ENCODE measurements around the gene TP53TG5.
A peak's percentile ranks its signal among the peaks of the same experiment; 100 is the strongest.

Gene TP53TG5

DNA sequence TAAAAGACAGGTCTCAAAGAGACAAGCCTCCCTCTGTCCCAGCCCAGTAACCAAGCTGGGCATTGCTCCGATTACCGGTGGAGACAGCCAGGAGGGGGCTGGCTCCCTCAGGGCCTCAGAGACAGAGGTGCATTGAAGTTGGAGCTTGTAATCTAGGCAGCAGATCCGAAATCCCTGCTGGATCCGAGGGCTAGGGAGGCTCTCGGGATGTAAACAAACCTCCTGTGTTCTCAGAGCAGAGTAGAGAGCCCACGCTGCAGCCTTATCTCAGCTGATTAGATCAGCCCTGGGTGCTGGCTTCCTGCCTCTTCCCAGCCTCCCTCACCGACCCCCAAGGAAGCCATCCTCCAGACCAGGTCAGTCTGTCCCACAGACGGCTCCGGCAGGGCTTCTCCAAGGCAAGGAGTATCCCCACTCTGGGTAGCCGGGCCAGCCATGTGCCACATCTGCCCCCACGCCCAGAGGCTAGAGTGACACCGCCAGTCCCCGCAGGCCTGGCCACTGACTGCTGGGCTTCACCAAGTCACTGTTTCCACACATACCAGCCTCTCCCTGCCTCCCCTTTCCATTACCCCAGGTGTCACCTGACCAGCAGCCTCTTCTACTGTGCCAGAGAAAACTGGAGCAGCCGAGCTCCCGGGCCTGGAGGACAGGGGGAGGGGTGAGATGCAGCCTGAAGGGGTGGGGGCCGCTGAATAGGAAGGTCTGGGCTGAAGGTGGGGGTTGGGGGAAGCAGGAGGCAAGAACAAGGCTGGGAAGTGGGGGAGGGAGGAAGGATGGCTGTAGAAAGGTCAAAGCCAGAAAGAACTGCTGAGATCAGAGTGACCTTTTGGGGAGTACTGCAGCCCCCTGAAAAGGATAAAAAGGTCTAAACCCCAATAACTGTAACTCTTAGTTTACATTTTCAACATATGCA is 35.9 kb downstream of the TP53TG5 start (continued):
- TF ChIP-seq ZNF792 (tag by site-specific recombination; IDR thresholded peaks at IDR 0.05): no peak
- TF ChIP-seq SP3 (tag by site-specific recombination; IDR thresholded peaks at IDR 0.05): no peak
- TF ChIP-seq, protein P1, sequence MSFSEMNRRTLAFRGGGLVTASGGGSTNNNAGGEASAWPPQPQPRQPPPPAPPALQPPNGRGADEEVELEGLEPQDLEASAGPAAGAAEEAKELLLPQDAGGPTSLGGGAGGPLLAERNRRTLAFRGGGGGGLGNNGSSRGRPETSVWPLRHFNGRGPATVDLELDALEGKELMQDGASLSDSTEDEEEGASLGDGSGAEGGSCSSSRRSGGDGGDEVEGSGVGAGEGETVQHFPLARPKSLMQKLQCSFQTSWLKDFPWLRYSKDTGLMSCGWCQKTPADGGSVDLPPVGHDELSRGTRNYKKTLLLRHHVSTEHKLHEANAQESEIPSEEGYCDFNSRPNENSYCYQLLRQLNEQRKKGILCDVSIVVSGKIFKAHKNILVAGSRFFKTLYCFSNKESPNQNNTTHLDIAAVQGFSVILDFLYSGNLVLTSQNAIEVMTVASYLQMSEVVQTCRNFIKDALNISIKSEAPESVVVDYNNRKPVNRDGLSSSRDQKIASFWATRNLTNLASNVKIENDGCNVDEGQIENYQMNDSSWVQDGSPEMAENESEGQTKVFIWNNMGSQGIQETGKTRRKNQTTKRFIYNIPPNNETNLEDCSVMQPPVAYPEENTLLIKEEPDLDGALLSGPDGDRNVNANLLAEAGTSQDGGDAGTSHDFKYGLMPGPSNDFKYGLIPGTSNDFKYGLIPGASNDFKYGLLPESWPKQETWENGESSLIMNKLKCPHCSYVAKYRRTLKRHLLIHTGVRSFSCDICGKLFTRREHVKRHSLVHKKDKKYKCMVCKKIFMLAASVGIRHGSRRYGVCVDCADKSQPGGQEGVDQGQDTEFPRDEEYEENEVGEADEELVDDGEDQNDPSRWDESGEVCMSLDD (tag by site-specific recombination; IDR thresholded peaks at IDR 0.05): no peak
- TF ChIP-seq BCL11A (tag by site-specific recombination; IDR thresholded peaks at IDR 0.05; ENCODE audit: low read depth): 0 out of 2 replicates have a peak, but pooled peaks have one; percentile 13
- 0 out of 2 replicates have a peak, but pooled peaks have one; percentile 29 for TF ChIP-seq ZSCAN30 (tag by site-specific recombination; IDR thresholded peaks at IDR 0.05)
- TF ChIP-seq, protein P2, sequence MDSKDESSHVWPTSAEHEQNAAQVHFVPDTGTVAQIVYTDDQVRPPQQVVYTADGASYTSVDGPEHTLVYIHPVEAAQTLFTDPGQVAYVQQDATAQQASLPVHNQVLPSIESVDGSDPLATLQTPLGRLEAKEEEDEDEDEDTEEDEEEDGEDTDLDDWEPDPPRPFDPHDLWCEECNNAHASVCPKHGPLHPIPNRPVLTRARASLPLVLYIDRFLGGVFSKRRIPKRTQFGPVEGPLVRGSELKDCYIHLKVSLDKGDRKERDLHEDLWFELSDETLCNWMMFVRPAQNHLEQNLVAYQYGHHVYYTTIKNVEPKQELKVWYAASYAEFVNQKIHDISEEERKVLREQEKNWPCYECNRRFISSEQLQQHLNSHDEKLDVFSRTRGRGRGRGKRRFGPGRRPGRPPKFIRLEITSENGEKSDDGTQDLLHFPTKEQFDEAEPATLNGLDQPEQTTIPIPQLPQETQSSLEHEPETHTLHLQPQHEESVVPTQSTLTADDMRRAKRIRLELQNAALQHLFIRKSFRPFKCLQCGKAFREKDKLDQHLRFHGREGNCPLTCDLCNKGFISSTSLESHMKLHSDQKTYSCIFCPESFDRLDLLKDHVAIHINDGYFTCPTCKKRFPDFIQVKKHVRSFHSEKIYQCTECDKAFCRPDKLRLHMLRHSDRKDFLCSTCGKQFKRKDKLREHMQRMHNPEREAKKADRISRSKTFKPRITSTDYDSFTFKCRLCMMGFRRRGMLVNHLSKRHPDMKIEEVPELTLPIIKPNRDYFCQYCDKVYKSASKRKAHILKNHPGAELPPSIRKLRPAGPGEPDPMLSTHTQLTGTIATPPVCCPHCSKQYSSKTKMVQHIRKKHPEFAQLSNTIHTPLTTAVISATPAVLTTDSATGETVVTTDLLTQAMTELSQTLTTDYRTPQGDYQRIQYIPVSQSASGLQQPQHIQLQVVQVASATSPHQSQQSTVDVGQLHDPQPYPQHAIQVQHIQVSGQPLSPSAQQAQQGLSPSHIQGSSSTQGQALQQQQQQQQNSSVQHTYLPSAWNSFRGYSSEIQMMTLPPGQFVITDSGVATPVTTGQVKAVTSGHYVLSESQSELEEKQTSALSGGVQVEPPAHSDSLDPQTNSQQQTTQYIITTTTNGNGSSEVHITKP (tag by site-specific recombination; IDR thresholded peaks at IDR 0.05): peak; percentile 93
- TF ChIP-seq, protein P3, sequence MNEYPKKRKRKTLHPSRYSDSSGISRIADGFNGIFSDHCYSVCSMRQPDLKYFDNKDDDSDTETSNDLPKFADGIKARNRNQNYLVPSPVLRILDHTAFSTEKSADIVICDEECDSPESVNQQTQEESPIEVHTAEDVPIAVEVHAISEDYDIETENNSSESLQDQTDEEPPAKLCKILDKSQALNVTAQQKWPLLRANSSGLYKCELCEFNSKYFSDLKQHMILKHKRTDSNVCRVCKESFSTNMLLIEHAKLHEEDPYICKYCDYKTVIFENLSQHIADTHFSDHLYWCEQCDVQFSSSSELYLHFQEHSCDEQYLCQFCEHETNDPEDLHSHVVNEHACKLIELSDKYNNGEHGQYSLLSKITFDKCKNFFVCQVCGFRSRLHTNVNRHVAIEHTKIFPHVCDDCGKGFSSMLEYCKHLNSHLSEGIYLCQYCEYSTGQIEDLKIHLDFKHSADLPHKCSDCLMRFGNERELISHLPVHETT (tag by site-specific recombination; IDR thresholded peaks at IDR 0.05): 0 out of 2 replicates have a peak, but pooled peaks have one; percentile 29
- no peak for TF ChIP-seq ZNF248 (tag by site-specific recombination; IDR thresholded peaks at IDR 0.05)
- TF ChIP-seq, protein P4, sequence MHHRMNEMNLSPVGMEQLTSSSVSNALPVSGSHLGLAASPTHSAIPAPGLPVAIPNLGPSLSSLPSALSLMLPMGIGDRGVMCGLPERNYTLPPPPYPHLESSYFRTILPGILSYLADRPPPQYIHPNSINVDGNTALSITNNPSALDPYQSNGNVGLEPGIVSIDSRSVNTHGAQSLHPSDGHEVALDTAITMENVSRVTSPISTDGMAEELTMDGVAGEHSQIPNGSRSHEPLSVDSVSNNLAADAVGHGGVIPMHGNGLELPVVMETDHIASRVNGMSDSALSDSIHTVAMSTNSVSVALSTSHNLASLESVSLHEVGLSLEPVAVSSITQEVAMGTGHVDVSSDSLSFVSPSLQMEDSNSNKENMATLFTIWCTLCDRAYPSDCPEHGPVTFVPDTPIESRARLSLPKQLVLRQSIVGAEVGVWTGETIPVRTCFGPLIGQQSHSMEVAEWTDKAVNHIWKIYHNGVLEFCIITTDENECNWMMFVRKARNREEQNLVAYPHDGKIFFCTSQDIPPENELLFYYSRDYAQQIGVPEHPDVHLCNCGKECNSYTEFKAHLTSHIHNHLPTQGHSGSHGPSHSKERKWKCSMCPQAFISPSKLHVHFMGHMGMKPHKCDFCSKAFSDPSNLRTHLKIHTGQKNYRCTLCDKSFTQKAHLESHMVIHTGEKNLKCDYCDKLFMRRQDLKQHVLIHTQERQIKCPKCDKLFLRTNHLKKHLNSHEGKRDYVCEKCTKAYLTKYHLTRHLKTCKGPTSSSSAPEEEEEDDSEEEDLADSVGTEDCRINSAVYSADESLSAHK (tag by site-specific recombination; IDR thresholded peaks at IDR 0.05): no peak
- TF ChIP-seq GLI4 (tag by site-specific recombination; IDR thresholded peaks at IDR 0.05): no peak
- TF ChIP-seq, protein P5, sequence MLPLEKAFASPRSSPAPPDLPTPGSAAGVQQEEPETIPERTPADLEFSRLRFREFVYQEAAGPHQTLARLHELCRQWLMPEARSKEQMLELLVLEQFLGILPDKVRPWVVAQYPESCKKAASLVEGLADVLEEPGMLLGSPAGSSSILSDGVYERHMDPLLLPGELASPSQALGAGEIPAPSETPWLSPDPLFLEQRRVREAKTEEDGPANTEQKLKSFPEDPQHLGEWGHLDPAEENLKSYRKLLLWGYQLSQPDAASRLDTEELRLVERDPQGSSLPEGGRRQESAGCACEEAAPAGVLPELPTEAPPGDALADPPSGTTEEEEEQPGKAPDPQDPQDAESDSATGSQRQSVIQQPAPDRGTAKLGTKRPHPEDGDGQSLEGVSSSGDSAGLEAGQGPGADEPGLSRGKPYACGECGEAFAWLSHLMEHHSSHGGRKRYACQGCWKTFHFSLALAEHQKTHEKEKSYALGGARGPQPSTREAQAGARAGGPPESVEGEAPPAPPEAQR (tag by site-specific recombination; IDR thresholded peaks at IDR 0.05): no peak
- TF ChIP-seq ZNF211 (tag by site-specific recombination; IDR thresholded peaks at IDR 0.05; ENCODE audit: low read depth): no peak
- no peak for TF ChIP-seq ZXDB (tag by site-specific recombination; IDR thresholded peaks at IDR 0.05)
- TF ChIP-seq EGR2 (tag by site-specific recombination; IDR thresholded peaks at IDR 0.05; ENCODE audit: low read depth): peak; percentile 88
- no peak for TF ChIP-seq ZNF169 (tag by site-specific recombination; IDR thresholded peaks at IDR 0.05)
- no peak for TF ChIP-seq ZNF843 (tag by site-specific recombination; IDR thresholded peaks at IDR 0.05)
- no peak for TF ChIP-seq ZNF658 (tag by site-specific recombination; IDR thresholded peaks at IDR 0.05)
- no peak for TF ChIP-seq ZNF837 (tag by site-specific recombination; IDR thresholded peaks at IDR 0.05)
- TF ChIP-seq ZNF596 (tag by site-specific recombination; IDR thresholded peaks at IDR 0.05): no peak
- no peak for TF ChIP-seq MEIS1 (CRISPR knock-in tag; IDR thresholded peaks at IDR 0.05; ENCODE audit: borderline replicate concordance)
- TF ChIP-seq ZNF274 (IDR thresholded peaks at IDR 0.05; ENCODE audit: low read length): no peak
- no peak for TF ChIP-seq ZNF274 (tag by site-specific recombination; IDR thresholded peaks at IDR 0.05; ENCODE audit: borderline replicate concordance)
- no peak for TF ChIP-seq ZNF140 (tag by site-specific recombination; IDR thresholded peaks at IDR 0.05)
- TF ChIP-seq OSR2 (tag by site-specific recombination; IDR thresholded peaks at IDR 0.05): peak; percentile 61; the same call in 1 of the 2 replicates
- TF ChIP-seq ZNF133 (tag by site-specific recombination; IDR thresholded peaks at IDR 0.05): no peak
- TF ChIP-seq WT1 (tag by site-specific recombination; IDR thresholded peaks at IDR 0.05): peak; percentile 89
- no peak for TF ChIP-seq YY1 (tag by site-specific recombination; IDR thresholded peaks at IDR 0.05)
- 0 out of 2 replicates have a peak, but pooled peaks have one; percentile 45 for TF ChIP-seq ZNF24 (tag by site-specific recombination; IDR thresholded peaks at IDR 0.05)

All from HEK293 (cell line).